Skeletal muscle tissue (tissue), 4 donors: ENCODE results near the gene SDF2L1. TPM values are rescaled to one million over a fixed set of nuclear protein-coding genes. Genes with fewer than 3 reads are reported as not detected.

Experiments used
- H3K27ac ChIP-seq: one replicate; pipeline ENCODE4 v1.7.0; 2013; ENCODE audit warnings: mild to moderate bottlenecking, low read depth, low read length, inconsistent platforms
- H3K27me3 ChIP-seq, 3 donors: one replicate each; pipeline ENCODE4 v1.7.0; 2013; ENCODE audit warnings: low read length in 3 of 3; ENCODE audit not compliant: control insufficient read depth in 3 of 3, insufficient read depth in 3 of 3
- H3K36me3 ChIP-seq, 3 donors: one replicate each; pipeline ENCODE4 v1.7.0; 2013; ENCODE audit warnings: low read length in 3 of 3; ENCODE audit not compliant: control insufficient read depth in 3 of 3, insufficient read depth in 3 of 3
- H3K4me1 ChIP-seq, 3 donors: one replicate each; pipeline ENCODE4 v1.7.0; 2013; ENCODE audit warnings: low read length in 3 of 3, mild to moderate bottlenecking in 3 of 3; ENCODE audit not compliant: control insufficient read depth in 3 of 3, insufficient read depth in 3 of 3
- H3K4me3 ChIP-seq, 3 donors: one replicate each; pipeline ENCODE4 v1.7.0; 2013; ENCODE audit warnings: low read length in 3 of 3
- H3K9ac ChIP-seq, 3 donors: one replicate each; pipeline ENCODE4 v1.7.0; 2013; ENCODE audit warnings: low read length in 3 of 3, mild to moderate bottlenecking in 3 of 3, moderate library complexity in 2 of 3, low read depth in 1 of 3
- H3K9me3 ChIP-seq, 3 donors: one replicate each; pipeline ENCODE4 v1.7.0; 2013; ENCODE audit warnings: low read length in 3 of 3; ENCODE audit not compliant: control insufficient read depth in 3 of 3
- total RNA-seq: library from RNA; depleted of rRNA; stranded (reverse); fragments of >200 nt; gene quantifications from one replicate; pipeline ENCODE4 v1.2.3, GENCODE V29; 2014
- donor health status: Osteomylitis.

The SDF2L1 gene
- total RNA-seq, 1 donor from 2014 or later = 4.2 TPM

- H3K27ac ChIP-seq = no peak overlapping the region
- peaks cover 0 to 6% (median 0%) of the 10 kb centered on the region in 3 donors for H3K27me3 ChIP-seq
- peaks cover 0 to 3% (median 0%) of the 10 kb centered on the region in 3 donors for H3K36me3 ChIP-seq
- H3K9me3 ChIP-seq = no peaks in the 10 kb centered on the region
- H3K4me3 ChIP-seq = no peak overlapping the region
- no peak overlapping the region for H3K9ac ChIP-seq
- peaks cover 10 to 23% (median 13%) of the 10 kb centered on the region in 3 donors for H3K4me1 ChIP-seq
Observed at GRCh38 chr22:21650280-21650679, 8.2 kb downstream of the SDF2L1 start.

- H3K36me3 ChIP-seq = peaks cover 0 to 3% (median 0%) of the 10 kb centered on the region in 3 donors
- peaks cover 0 to 6% (median 0%) of the 10 kb centered on the region in 3 donors for H3K27me3 ChIP-seq
- H3K27ac ChIP-seq = no peak overlapping the region
- H3K4me1 ChIP-seq = peaks cover 10 to 23% (median 13%) of the 10 kb centered on the region in 3 donors
- H3K9me3 ChIP-seq = no peaks in the 10 kb centered on the region
- H3K9ac ChIP-seq = peak overlapping the region; percentile 70 to 79 (median 70)
- peak overlapping the region; percentile 69 to 76 (median 72) for H3K4me3 ChIP-seq
Observed at GRCh38 chr22:21650823-21651520, 8.9 kb downstream of the SDF2L1 start.

- H3K9me3 ChIP-seq = no peaks in the 10 kb centered on the region
- H3K27me3 ChIP-seq = peaks cover 0 to 7% (median 2%) of the 10 kb centered on the region in 3 donors
- H3K9ac ChIP-seq = peak overlapping the region; percentile 70 to 79 (median 70)
- peaks cover 10 to 18% (median 12%) of the 10 kb centered on the region in 3 donors for H3K4me1 ChIP-seq
- no peak overlapping the region for H3K27ac ChIP-seq
- H3K36me3 ChIP-seq = no peaks in the 10 kb centered on the region
- peak overlapping the region; percentile 69 to 76 (median 72) for H3K4me3 ChIP-seq
Observed at GRCh38 chr22:21651521-21652009, 9.5 kb downstream of the SDF2L1 start.

GRCh38 chr22:21652010-21652546, 10.0 kb downstream of the SDF2L1 start:
- peak overlapping the region; percentile 69 to 76 (median 72) for H3K4me3 ChIP-seq
- peaks cover 0 to 13% (median 7%) of the 10 kb centered on the region in 3 donors for H3K27me3 ChIP-seq
- no peaks in the 10 kb centered on the region for H3K36me3 ChIP-seq
- H3K27ac ChIP-seq = no peak overlapping the region
- H3K9ac ChIP-seq = peak overlapping the region; percentile 70 to 79 (median 70)
- peaks cover 8 to 18% (median 11%) of the 10 kb centered on the region in 3 donors for H3K4me1 ChIP-seq
- H3K9me3 ChIP-seq = no peaks in the 10 kb centered on the region

- Histone ChIP-seq H3K27me3 (peaks cover 3 to 20% (median 10%) of the 10 kb centered on the region in 3 donors), H3K4me3 (peak overlapping the region; percentile 69 to 76 (median 72))
Observed at GRCh38 chr22:21652547-21653545, 10.7 kb downstream of the SDF2L1 start.

GRCh38 chr22:21657020-21657359, 14.9 kb downstream of the SDF2L1 start:
- Histone ChIP-seq H3K36me3 (no peaks in the 10 kb centered on the region), H3K4me1 (peaks cover 0 to 6% (median 4%) of the 10 kb centered on the region in 3 donors), H3K4me3 (peak overlapping the region in 1 of 3 donors; percentile 57), H3K27ac (no peak overlapping the region), H3K9me3 (no peaks in the 10 kb centered on the region), H3K9ac (peak overlapping the region in 1 of 3 donors; percentile 25), H3K27me3 (peaks cover 16 to 42% (median 19%) of the 10 kb centered on the region in 3 donors)

More at GRCh38 chr22:21652547-21653545, 10.7 kb downstream of the SDF2L1 start:
- H3K9me3 ChIP-seq = no peaks in the 10 kb centered on the region
- no peak overlapping the region for H3K27ac ChIP-seq
- peaks cover 8 to 18% (median 11%) of the 10 kb centered on the region in 3 donors for H3K4me1 ChIP-seq
- H3K36me3 ChIP-seq = no peaks in the 10 kb centered on the region
- H3K9ac ChIP-seq = peak overlapping the region; percentile 12 to 79 (median 70)

- no peaks in the 10 kb centered on the region for H3K36me3 ChIP-seq
- peaks cover 16 to 42% (median 19%) of the 10 kb centered on the region in 3 donors for H3K27me3 ChIP-seq
- peak overlapping the region in 1 of 3 donors; percentile 25 for H3K9ac ChIP-seq
- no peak overlapping the region for H3K27ac ChIP-seq
- H3K4me3 ChIP-seq = peak overlapping the region; percentile 52 to 57 (median 56)
- H3K4me1 ChIP-seq = peaks cover 0 to 2% (median under 1%) of the 10 kb centered on the region in 3 donors
- H3K9me3 ChIP-seq = no peaks in the 10 kb centered on the region
Observed at GRCh38 chr22:21657360-21658032, 15.4 kb downstream of the SDF2L1 start.

GRCh38 chr22:21659864-21660525, 17.9 kb downstream of the SDF2L1 start:
- no peak overlapping the region for H3K4me3 ChIP-seq
- no peaks in the 10 kb centered on the region for H3K4me1 ChIP-seq
- H3K27me3 ChIP-seq = peaks cover 16 to 35% (median 19%) of the 10 kb centered on the region in 3 donors
- no peak overlapping the region for H3K27ac ChIP-seq
- H3K9ac ChIP-seq = no peak overlapping the region
- H3K36me3 ChIP-seq = no peaks in the 10 kb centered on the region
- H3K9me3 ChIP-seq = no peaks in the 10 kb centered on the region
